Neural cell (in vitro differentiated cells): ENCODE measurements around the gene ZHX3. TPM values are rescaled to one million over a fixed set of nuclear protein-coding genes. Genes with fewer than 3 reads are reported as not detected.
"Not testable (repeated sequence)": the region's sequence is repeated elsewhere in the genome, so short reads cannot be mapped to it uniquely, and the experiment has no call there.

Source experiments
- H2AFZ ChIP-seq: fragments of 200-600, 300-800 bp; sonication (generic), shearing (Covaris generic); 2 replicates; pipeline ENCODE4 v1.6.0; 2014; ENCODE audit warnings: low read depth, mild to moderate bottlenecking, antibody characterized with exemption, low read length, moderate library complexity
- H3F3A ChIP-seq: fragments of 200-600 bp; shearing (Covaris generic); 2 replicates; pipeline ENCODE4 v1.6.1; 2016; ENCODE audit warnings: mild to moderate bottlenecking, moderate library complexity, mixed read lengths, antibody characterized with exemption, low read length; ENCODE audit not compliant: insufficient read depth, poor library complexity, severe bottlenecking
- H3K27ac ChIP-seq: fragments of 200-600, 300-800 bp; sonication (generic), shearing (Covaris generic); 2 replicates; pipeline ENCODE4 v1.5.1; 2014; ENCODE audit warnings: mild to moderate bottlenecking, low read length, moderate library complexity
- H3K27me3 ChIP-seq: fragments of 300-800, 200-600 bp; sonication (generic), shearing (Covaris generic); 2 replicates; pipeline ENCODE4 v1.6.0; 2014; ENCODE audit warnings: mild to moderate bottlenecking, low read depth, low read length, moderate library complexity; ENCODE audit not compliant: insufficient read depth
- H3K36me3 ChIP-seq: fragments of 300-800, 200-600 bp; sonication (generic), shearing (Covaris generic); 2 replicates; pipeline ENCODE4 v1.5.1; 2014; ENCODE audit warnings: mild to moderate bottlenecking, antibody characterized with exemption, low read length, moderate library complexity; ENCODE audit not compliant: insufficient read depth
- H3K4me2 ChIP-seq: fragments of 300-800, 200-600 bp; sonication (generic), shearing (Covaris generic); 2 replicates; pipeline ENCODE4 v1.6.0; 2014; ENCODE audit warnings: mild to moderate bottlenecking, low read length
- H3K4me3 ChIP-seq: fragments of 300-800, 200-600 bp; sonication (generic), shearing (Covaris generic); 2 replicates; pipeline ENCODE4 v1.5.1; 2014; ENCODE audit warnings: mild to moderate bottlenecking, low read length, moderate library complexity
- H3K79me2 ChIP-seq: fragments of 200-600 bp; shearing (Covaris generic); replicated peaks from 2 replicates; pipeline ENCODE4 v1.6.0; 2014; ENCODE audit warnings: mild to moderate bottlenecking, low read length, moderate library complexity; ENCODE audit not compliant: insufficient read depth
- H3K9ac ChIP-seq: fragments of 300-800, 200-600 bp; sonication (generic), shearing (Covaris generic); 2 replicates; pipeline ENCODE4 v1.6.1; 2016; ENCODE audit warnings: mild to moderate bottlenecking, low read length, mixed read lengths
- H3K9me2 ChIP-seq: fragments of 200-600 bp; shearing (Covaris generic); 2 replicates; pipeline ENCODE4 v1.6.1; 2016; ENCODE audit warnings: mild to moderate bottlenecking, low read length, mixed read lengths; ENCODE audit not compliant: insufficient read depth
- H3K9me3 ChIP-seq: fragments of 200-600, 300-800 bp; sonication (generic), shearing (Covaris generic); 2 replicates; pipeline ENCODE4 v1.6.1; 2016; ENCODE audit warnings: mild to moderate bottlenecking, mixed run types, low read length, moderate library complexity, mixed read lengths
- H4K20me1 ChIP-seq: fragments of 200-600 bp; shearing (Covaris generic); 2 replicates; pipeline ENCODE4 v1.6.1; 2016; ENCODE audit warnings: mild to moderate bottlenecking, mixed run types; ENCODE audit not compliant: insufficient read depth
- EP300 ChIP-seq: fragments of 450-650 bp; conservative IDR thresholded peaks from 2 replicates; pipeline ENCODE4 v1.6.1; 2014; ENCODE audit warnings: antibody characterized with exemption, mild to moderate bottlenecking, moderate library complexity; ENCODE audit not compliant: poor library complexity, severe bottlenecking
- EZH2 ChIP-seq: fragments of 200-600, 300-800 bp; shearing (Covaris generic), sonication (generic); IDR thresholded peaks from 2 replicates; pipeline ENCODE4 v1.6.1; 2014; ENCODE audit warnings: antibody characterized with exemption, low read length, borderline replicate concordance, mild to moderate bottlenecking; ENCODE audit not compliant: insufficient read depth, poor library complexity, severe bottlenecking
- MXI1 ChIP-seq: fragments of 450-650 bp; conservative IDR thresholded peaks from 2 replicates; pipeline ENCODE4 v1.6.1; 2014; ENCODE audit warnings: antibody characterized with exemption, mild to moderate bottlenecking; ENCODE audit not compliant: poor library complexity, severe bottlenecking
- POLR2AphosphoS5 ChIP-seq: IDR thresholded peaks from 2 replicates; pipeline ENCODE4 v1.6.1; 2012
- RAD21 ChIP-seq: fragments of 450-650 bp; conservative IDR thresholded peaks from 2 replicates; pipeline ENCODE4 v1.6.1; 2014; ENCODE audit warnings: antibody characterized with exemption, mild to moderate bottlenecking, moderate library complexity
- SMC3 ChIP-seq: fragments of 450-650 bp; conservative IDR thresholded peaks from 2 replicates; pipeline ENCODE4 v1.6.1; 2014; ENCODE audit warnings: antibody characterized with exemption, mild to moderate bottlenecking, moderate library complexity; ENCODE audit not compliant: poor library complexity
- TAF1 ChIP-seq: IDR thresholded peaks from 2 replicates; pipeline ENCODE4 v1.6.1; 2012; ENCODE audit warnings: low read depth
- polyA plus RNA-seq: library from polyadenylated mRNA; depleted of rRNA; stranded (reverse); fragments of >200 nt; gene quantifications from 2 replicates; pipeline ENCODE4 v1.2.3, GENCODE V29; 2014
- TF ChIP-seq, protein P1 (sequence below): fragments of 450-650 bp; IDR thresholded peaks from 2 replicates; pipeline ENCODE4 v1.5.1; 2014; ENCODE audit warnings: antibody characterized with exemption, mild to moderate bottlenecking, moderate library complexity; ENCODE audit not compliant: poor library complexity, severe bottlenecking
- TF ChIP-seq, protein P2 (sequence below): IDR thresholded peaks from 2 replicates; pipeline ENCODE4 v1.6.1; 2012; ENCODE audit warnings: borderline replicate concordance

Gene ZHX3
- polyA plus RNA-seq, 1 donor from 2014 or later = 10.3 TPM

DNA sequence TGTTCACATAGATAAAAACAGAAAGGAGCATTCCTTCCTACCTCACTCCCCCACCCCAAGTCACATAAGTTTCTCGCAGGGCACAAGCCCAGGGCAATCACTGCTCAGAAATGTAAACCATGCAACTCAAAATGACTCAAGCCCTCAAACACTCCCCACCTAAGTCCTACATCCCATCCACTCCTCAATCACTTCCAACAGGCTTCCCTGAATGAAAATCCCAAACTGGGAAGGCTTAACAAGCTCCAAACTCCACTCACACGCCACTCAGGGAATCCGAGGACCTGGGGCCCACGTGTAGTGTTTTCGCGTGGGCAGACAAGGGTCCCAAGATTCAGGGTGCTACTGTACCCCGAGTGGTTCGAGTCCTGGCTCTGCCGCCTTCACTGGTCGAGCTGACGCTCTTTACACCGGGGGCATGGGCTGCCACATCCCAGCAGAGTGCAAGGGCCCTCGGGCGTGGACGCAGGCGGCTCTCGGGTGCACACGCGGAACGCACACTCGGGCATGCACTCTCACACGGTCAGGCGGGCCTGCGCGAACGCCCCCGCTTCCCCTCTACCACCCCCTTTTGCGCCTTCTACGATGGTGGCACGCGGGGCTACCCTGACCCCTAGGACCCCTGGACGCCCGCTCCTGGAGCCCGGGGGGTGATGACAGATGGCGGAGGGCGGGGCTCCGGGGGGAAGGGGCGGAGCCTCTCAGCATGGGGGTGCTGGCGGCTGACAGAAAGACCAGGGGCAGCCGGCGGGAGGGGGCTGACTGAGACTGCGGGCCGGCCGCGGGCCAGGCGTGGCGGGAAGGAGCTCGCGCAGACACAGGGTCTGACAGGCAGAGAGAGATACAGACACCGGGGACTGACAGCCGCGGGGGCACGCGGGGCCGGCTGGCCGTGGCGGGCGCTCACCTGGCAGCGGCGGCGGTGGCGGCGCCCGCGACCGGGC, 657 bp downstream of the ZHX3 start:
- TF ChIP-seq RAD21 = no peak
- peak; percentile 94 for TF ChIP-seq MXI1
- Histone ChIP-seq H4K20me1 (no peaks in the 10 kb centered on the region), H3K27ac (peak overlapping the region; percentile 58), H3K9me2 (no peaks in the 10 kb centered on the region), H3K36me3 (no peaks in the 10 kb centered on the region), H3K9ac (peak overlapping the region; percentile 79), H3K4me3 (peak overlapping the region; percentile 91), H3K27me3 (no peaks in the 10 kb centered on the region), H3K4me2 (peak overlapping the region; percentile 66), H3K79me2 (peaks cover 15% of the 10 kb centered on the region), H2AFZ (peak overlapping the region; percentile 54), H3F3A (no peaks in the 10 kb centered on the region), H3K9me3 (no peaks in the 10 kb centered on the region)

DNA sequence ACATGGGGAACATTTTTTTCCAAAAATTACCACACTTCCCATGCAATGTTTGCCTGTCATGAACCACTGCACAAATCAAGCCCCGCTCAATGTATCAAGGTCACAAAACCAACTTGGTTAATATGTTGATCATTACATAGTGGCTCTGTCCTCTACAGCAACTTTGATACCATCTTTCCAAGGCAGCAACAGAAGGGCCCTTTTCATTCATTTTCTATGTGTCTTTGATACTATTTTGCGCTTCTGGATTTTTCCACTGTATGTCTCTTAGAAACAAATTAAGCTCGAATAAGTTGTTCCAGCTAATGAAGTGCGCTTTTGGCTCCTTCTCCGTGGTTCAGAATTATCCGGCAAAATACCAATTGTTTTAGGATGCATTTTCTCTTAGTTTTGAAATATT, 1.5 kb downstream of the ZHX3 start:
- Histone ChIP-seq H2AFZ (no peak overlapping the region), H4K20me1 (no peaks in the 10 kb centered on the region), H3K79me2 (peaks cover 15% of the 10 kb centered on the region), H3K9ac (no peak overlapping the region), H3K9me2 (no peaks in the 10 kb centered on the region), H3F3A (no peaks in the 10 kb centered on the region), H3K27me3 (no peaks in the 10 kb centered on the region), H3K4me2 (peak overlapping the region; percentile 66), H3K27ac (no peak overlapping the region), H3K36me3 (no peaks in the 10 kb centered on the region), H3K9me3 (no peaks in the 10 kb centered on the region), H3K4me3 (peak overlapping the region; percentile 91)
- TF ChIP-seq RAD21 = no peak

DNA sequence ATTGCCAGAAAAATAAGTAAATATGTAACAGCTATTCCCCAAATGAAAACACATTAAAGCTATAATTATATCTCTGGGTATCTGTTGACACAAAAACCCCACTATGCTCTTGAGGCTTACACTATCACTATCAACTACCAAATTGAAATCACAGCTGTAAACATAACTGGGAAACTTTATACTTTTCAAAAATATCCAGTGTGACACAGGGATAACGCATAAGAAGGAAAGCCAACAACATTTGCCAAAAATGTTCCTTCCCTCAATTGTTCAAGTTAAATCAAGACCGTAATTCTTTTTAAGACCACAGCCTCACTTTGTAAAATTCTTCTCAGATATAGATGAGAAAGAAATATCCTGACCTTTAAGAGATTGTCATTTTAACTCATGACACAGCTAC, 3.1 kb downstream of the ZHX3 start:
- Histone ChIP-seq H3F3A (no peaks in the 10 kb centered on the region), H3K4me3 (no peak overlapping the region), H3K9ac (no peak overlapping the region), H3K4me2 (no peak overlapping the region), H3K36me3 (no peaks in the 10 kb centered on the region), H2AFZ (no peak overlapping the region), H3K9me2 (no peaks in the 10 kb centered on the region), H3K9me3 (no peaks in the 10 kb centered on the region), H3K27me3 (no peaks in the 10 kb centered on the region), H4K20me1 (no peaks in the 10 kb centered on the region), H3K27ac (no peak overlapping the region), H3K79me2 (peaks cover 21% of the 10 kb centered on the region)
- no peak for TF ChIP-seq EP300
- no peak for TF ChIP-seq SMC3
- no peak for TF ChIP-seq RAD21
- TF ChIP-seq, protein P1, sequence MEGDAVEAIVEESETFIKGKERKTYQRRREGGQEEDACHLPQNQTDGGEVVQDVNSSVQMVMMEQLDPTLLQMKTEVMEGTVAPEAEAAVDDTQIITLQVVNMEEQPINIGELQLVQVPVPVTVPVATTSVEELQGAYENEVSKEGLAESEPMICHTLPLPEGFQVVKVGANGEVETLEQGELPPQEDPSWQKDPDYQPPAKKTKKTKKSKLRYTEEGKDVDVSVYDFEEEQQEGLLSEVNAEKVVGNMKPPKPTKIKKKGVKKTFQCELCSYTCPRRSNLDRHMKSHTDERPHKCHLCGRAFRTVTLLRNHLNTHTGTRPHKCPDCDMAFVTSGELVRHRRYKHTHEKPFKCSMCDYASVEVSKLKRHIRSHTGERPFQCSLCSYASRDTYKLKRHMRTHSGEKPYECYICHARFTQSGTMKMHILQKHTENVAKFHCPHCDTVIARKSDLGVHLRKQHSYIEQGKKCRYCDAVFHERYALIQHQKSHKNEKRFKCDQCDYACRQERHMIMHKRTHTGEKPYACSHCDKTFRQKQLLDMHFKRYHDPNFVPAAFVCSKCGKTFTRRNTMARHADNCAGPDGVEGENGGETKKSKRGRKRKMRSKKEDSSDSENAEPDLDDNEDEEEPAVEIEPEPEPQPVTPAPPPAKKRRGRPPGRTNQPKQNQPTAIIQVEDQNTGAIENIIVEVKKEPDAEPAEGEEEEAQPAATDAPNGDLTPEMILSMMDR = no peak
- no peak for TF ChIP-seq EZH2
- TF ChIP-seq TAF1 = no peak
- TF ChIP-seq, protein P2, sequence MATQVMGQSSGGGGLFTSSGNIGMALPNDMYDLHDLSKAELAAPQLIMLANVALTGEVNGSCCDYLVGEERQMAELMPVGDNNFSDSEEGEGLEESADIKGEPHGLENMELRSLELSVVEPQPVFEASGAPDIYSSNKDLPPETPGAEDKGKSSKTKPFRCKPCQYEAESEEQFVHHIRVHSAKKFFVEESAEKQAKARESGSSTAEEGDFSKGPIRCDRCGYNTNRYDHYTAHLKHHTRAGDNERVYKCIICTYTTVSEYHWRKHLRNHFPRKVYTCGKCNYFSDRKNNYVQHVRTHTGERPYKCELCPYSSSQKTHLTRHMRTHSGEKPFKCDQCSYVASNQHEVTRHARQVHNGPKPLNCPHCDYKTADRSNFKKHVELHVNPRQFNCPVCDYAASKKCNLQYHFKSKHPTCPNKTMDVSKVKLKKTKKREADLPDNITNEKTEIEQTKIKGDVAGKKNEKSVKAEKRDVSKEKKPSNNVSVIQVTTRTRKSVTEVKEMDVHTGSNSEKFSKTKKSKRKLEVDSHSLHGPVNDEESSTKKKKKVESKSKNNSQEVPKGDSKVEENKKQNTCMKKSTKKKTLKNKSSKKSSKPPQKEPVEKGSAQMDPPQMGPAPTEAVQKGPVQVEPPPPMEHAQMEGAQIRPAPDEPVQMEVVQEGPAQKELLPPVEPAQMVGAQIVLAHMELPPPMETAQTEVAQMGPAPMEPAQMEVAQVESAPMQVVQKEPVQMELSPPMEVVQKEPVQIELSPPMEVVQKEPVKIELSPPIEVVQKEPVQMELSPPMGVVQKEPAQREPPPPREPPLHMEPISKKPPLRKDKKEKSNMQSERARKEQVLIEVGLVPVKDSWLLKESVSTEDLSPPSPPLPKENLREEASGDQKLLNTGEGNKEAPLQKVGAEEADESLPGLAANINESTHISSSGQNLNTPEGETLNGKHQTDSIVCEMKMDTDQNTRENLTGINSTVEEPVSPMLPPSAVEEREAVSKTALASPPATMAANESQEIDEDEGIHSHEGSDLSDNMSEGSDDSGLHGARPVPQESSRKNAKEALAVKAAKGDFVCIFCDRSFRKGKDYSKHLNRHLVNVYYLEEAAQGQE = no peak
- TF ChIP-seq POLR2AphosphoS5 = no peak
- TF ChIP-seq MXI1 = no peak

DNA sequence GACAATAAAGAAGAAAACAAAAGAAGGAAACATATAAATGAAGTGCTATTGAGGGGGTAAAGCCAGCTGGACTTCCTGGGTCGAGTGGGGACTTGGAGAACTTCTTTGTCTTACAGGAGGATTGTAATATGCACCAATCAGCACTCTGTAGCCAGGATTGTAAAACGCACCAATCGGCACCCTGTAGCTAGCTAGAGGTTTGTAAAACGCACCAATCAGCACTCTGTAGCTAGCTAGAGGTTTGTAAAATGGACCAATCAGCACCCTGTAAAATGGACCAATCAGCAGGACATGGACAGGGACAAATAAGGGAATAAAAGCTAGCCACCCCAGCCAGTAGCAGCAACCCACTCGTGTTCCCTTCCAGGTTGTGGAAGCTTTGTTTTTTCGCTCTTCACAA, 5.5 kb downstream of the ZHX3 start:
- H3K36me3 ChIP-seq, H3K27ac ChIP-seq, H3K9me3 ChIP-seq, H3K27me3 ChIP-seq, H4K20me1 ChIP-seq, H3K4me3 ChIP-seq, H3K9ac ChIP-seq, H3K9me2 ChIP-seq, H3F3A ChIP-seq, H3K4me2 ChIP-seq, H2AFZ ChIP-seq: not testable (repeated sequence)
- H3K79me2 ChIP-seq = peaks cover 21% of the 10 kb centered on the region
